Suprapubic skin (tissue), 3 donors: ENCODE data around the gene CRYBG3.

Experiments
- CTCF ChIP-seq, 2 donors: fragments of 200-600 bp in 1 of 2; fragments of 450-650 bp in 1 of 2; sonication (generic) in 1 of 2; IDR thresholded peaks; one replicate each; pipeline ENCODE4 v1.5.1; 2016 to 2019; ENCODE audit warnings: antibody characterized with exemption in 2 of 2, mild to moderate bottlenecking in 1 of 2, moderate library complexity in 1 of 2
- POLR2A ChIP-seq, 2 donors: fragments of 450-650 bp; IDR thresholded peaks; one replicate each; pipeline ENCODE4 v1.6.1; 2017; ENCODE audit warnings: antibody characterized with exemption in 2 of 2, mild to moderate bottlenecking in 2 of 2, moderate library complexity in 2 of 2

- no peak for TF ChIP-seq CTCF (IDR thresholded peaks at IDR 0.05)
- TF ChIP-seq POLR2A (IDR thresholded peaks at IDR 0.05), result no peak
Measured at GRCh38 chr3:97863775-97864174, 42.0 kb downstream of the CRYBG3 start.
